RPMI7951 (cell line): ENCODE results near the gene MCMBP. TPM values are rescaled to one million over a fixed set of nuclear protein-coding genes. Genes with fewer than 3 reads are reported as not detected.
A peak's percentile ranks its signal among the peaks of the same experiment; 100 is the strongest.
"Not testable (repeated sequence)": the region's sequence is repeated elsewhere in the genome, so short reads cannot be mapped to it uniquely, and the experiment has no call there.

Source experiments
- DNase-seq: peaks from one replicate; pipeline ENCODE4 v3.0.0-alpha.2; 2012; ENCODE audit warnings: low read depth
- total RNA-seq: library from RNA; depleted of rRNA; stranded (reverse); fragments of >200 nt; shearing (Covaris generic); gene quantifications from 2 replicates; pipeline ENCODE4 v1.2.3, GENCODE V29; 2014; rRNA removed

MCMBP gene, protein sequence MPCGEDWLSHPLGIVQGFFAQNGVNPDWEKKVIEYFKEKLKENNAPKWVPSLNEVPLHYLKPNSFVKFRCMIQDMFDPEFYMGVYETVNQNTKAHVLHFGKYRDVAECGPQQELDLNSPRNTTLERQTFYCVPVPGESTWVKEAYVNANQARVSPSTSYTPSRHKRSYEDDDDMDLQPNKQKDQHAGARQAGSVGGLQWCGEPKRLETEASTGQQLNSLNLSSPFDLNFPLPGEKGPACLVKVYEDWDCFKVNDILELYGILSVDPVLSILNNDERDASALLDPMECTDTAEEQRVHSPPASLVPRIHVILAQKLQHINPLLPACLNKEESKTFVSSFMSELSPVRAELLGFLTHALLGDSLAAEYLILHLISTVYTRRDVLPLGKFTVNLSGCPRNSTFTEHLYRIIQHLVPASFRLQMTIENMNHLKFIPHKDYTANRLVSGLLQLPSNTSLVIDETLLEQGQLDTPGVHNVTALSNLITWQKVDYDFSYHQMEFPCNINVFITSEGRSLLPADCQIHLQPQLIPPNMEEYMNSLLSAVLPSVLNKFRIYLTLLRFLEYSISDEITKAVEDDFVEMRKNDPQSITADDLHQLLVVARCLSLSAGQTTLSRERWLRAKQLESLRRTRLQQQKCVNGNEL
- 60.6 and 62.8 TPM in 2 replicates for total RNA-seq

DNA sequence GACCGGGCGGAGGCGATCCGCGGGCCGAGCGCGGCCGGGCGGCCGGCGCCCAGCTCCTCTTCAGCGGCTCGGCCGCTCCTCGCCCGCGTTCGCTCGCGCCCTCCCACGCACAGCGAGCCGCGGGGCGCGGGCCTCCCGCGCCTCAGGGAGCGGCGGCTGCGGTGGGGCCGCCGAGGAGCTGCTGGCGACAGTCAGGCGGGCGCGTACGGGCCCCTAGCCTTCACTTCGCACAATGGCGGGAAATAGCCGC, at the start of gene MCMBP:
Gene MCMBP (minus strand): TSS at position 234 of the 250 bp plus-strand sequence. CDS start 259 bp downstream, outside the sequence.
- no peak for DNase-seq

DNA sequence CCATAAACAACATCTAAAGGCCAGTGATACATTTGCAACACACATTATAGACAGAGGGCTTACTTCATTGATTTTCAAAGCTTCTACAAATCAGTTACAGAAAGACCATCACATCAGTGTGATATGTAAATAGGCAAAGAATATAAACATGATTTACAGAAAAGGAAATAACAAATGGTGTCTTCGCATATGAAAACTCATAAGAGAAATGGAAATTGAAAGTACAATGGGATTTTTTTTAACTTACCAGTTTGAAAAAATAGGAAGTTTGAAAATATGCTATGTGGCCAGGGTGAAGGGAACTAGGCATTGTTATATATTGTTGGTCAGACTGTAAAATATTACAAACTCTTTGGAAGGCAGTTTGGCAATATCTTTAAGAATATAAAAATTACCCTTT, 47.2 kb upstream of the MCMBP start:
- no peak for DNase-seq

DNA sequence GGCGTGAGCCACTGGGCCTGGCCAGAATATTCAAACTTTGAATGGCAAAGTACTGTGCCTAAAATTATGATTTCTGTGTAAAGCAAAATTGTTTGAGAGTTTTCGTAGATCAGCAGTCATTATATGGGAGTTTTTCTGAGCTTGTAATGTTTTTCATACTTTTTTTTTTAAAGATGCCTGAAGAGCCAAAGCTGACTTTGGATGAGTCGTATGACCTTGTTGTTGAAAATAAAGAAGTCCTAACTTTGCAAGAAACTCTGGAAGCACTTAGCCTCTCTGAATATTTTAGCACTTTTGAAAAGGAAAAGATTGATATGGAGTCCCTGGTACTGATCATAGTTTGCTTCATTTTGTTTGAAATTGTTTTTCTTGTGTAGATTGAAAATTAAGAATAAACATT, 46.6 kb upstream of the MCMBP start:
- no peak for DNase-seq

DNA sequence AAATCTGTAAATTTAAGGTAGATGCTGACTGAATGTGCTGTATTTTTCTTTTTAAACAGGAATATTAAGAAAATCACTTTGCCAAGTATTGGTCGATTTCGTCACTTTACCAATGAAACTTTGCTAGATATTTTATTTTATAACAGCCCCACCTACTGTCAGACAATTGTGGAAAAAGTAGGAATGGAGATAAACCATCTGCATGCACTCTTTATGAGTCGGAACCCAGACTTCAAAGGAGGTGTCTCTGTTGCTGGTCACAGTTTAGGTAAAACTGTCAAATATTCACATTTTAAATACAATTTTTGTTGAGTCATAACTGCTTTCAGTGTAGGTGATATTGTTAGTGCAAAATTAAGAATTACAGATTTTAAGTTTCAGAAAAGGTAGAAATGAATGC, 45.1 kb upstream of the MCMBP start:
- peak; percentile 1 for DNase-seq

DNA sequence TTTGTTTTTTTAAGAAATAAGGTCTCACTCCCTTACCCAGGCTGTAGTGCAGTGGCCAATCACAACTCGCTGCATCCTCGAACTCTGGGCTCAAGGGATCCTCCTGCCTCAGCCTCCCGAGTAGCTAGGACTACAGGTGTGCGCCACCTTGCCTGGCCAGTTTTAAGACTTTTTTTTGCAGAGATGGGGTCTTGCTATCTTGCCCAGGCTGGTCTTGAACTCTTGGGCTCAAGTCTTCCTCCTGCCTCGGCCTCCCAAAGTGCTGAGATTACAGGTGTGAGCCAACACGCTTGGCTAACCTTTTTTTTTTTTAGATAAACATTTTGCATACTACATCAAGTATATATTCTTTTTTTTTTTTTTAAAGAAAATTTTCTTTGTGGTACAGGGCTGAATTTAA, 38.0 kb upstream of the MCMBP start:
- DNase-seq = no peak

DNA sequence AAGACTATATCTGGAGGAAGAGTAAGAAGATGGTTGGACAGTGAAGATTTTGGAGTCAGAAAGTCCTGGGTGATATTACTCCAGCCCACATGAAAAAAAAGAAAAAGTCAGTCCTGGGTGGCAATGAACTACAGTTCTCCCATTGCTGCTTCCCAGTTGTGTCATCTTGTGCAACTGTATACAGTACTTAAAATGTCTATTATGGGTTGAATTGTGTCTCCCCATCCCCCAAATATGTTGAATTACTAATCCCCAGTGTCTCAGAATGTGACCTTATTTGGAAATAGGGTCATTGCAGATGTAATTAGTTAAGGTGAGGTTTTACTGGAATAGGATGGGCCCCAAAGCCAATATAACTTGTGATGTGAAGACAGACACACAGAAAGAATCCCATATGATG, 35.5 kb upstream of the MCMBP start:
- DNase-seq = no peak

DNA sequence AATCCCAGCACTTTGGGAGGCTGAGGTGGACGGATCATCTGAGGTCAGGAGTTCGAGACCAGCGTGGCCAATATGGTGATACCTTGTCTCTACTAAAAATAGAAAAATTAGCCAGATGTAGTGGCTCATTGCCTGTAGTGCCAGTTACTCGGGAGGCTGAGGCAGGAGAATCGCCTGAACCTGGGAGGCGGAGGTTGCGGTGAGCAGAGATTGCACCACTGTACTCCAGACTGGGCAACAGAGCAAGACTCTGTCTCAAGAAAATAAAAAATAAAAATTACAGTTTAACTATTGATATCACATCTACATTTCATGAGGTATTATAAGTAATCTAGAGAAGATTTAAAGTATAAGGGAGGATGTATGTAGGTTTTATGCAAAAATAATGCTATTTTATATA, 35.1 kb upstream of the MCMBP start:
- not testable (repeated sequence) for DNase-seq

DNA sequence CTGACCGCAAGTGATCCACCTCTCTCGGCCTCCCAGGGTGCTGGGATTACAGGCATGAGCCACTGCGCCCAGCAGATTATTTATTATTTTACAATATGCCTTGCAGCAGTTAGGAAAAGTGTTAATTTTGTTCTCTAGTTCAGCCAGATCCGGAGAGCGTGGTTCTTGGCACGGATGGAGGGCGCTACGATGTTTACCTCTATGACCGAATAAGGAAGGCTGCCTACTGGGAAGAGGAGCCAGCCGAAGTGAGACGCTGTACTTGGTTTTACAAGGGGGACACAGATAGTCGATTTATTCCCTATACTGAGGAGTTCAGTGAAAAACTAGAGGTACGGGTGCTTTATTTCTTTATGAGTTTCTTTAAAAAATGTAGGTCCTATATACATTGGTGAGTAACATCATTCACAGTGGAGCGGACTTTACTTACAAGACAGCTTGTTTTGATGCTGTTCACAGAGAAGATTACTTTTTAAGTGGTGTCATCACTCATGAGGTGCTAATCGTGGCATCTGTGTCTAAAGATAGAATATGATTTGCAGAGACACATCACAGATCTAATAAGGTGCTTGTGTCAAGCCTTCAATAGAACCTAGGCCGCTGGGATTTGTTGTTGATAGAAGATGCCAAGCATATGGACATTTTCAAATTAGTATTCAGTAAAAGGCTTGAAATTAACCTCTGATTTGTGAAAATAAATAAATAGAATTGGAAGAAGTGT, 31.5 kb upstream of the MCMBP start:
- DNase-seq = no peak

DNA sequence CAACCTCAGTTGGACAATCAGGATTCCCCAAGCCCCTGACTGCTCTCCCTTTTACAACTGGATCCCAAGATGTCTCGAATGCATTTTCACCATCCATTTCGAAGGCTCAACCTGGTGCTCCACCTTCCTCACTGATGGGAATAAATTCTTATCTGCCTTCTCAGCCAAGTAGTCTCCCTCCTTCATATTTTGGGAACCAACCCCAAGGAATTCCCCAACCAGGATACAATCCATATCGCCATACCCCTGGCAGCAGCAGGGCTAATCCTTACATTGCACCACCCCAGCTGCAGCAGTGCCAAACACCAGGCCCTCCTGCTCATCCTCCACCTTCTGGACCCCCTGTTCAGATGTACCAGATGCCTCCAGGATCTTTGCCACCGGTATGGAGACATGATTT, 25.9 kb upstream of the MCMBP start:
- DNase-seq = no peak

DNA sequence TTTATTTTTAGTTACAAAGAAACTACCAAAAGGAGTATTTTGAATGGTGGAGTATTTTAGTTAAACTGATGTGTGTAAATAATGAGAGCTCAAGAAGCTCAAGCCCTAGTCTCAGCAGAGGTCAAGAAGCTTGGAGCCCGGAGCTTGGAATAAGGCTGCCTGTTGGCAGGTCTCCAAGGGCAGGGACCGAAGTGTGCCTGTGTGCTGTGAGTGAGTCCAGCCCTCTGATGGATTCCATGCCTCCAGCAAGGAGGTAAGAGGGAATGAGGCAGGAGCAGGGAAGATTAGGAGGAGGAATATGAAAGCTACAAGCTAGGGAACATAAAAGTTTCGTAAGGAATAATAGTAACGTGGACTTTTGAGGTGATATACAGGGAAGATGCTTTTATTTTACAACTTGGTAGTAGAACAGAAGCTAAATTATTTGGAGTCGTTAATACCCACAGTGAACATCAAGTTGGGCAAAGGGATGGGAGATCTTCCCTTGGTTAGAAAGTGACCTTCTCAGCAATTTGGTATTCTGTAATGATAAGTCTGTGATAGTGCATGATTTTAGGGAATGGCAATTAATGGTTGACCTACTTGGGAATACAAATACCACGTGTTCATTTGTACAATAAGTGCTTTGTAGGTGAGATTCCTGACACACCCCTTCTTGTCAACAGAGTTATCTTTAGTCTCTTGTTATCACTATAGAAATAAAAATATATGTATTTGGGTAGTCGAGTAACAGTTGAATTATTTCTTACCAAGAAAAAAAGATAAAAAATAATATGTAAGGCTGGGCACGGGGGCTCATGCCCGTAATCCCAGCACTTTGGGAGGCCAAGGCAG, 24.5 kb upstream of the MCMBP start:
- peak; percentile 36 for DNase-seq

DNA sequence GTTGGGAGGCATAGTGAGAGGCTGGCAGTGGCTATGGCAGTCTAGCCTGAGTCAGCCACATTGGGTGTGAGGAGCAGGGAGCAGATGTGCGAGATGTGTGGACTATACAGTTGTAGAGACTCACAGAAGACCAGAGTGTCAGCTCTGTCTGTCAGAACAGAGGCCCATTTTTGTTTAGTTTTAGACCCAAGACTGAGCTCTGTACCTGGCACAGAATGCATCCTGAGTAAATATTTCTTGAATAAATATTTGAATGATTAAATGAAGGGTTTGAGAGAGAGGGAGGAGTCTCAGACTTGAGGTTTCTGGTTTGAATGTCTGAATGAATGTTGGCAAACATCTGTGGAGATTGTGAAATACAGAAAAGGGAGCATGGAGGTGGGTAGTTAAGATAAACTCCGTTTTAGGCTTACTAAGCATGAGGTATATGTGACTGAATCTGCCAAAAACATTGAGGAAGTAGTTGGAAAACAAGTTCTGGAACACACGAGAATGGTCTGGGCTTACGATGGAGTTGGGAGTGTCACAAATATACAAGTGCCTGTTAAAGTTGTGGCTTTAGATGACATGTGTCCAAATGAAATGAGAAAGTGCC, 23.5 kb upstream of the MCMBP start:
- DNase-seq = peak; percentile 53

DNA sequence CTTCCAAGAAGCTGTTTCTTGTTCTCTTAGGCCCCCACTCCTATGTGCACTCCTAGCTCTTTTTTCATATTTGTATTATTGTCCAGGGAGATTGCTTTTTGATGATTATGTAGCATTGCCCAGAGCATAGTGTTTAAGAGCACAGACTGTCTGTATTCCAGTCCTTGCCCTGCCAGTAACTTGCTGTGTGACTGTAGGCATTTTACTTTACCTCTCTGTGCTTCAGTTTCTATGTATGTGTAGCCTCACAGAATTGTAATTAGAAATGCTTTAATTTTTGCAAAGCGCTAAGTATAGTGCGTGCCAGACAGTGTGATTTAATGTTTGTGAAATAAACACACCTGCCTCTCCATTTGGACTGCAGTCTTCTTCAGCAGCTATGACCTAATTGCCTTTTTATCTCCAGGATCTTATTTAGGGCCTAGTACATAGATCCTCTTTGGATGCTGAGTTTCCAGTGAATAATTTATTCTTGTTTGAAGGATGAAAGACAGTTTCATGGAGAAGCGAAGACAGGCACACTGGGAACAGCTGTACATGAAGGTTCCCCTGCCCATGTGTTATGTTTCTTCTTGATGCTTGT, 21.3 kb upstream of the MCMBP start:
- no peak for DNase-seq

DNA sequence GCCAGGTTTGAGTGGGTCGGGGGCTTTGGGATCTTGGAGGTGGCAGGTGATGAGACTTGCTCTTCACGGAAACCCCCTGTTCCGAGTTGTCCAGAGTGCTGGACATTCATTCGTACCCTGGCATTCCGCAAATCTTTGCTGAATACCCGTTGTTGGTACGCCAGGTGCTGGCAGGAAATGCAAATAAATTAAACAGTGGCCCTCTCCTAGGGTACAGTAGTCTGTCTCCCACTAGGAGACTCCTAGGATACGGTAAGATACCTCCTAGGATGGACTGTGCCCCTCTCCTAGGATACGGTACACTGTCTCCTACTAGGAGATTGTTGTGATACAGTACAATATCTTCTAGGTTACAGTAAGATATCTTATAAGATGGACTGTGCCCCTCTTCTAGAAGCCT, 20.4 kb upstream of the MCMBP start:
- DNase-seq = peak; percentile 1

DNA sequence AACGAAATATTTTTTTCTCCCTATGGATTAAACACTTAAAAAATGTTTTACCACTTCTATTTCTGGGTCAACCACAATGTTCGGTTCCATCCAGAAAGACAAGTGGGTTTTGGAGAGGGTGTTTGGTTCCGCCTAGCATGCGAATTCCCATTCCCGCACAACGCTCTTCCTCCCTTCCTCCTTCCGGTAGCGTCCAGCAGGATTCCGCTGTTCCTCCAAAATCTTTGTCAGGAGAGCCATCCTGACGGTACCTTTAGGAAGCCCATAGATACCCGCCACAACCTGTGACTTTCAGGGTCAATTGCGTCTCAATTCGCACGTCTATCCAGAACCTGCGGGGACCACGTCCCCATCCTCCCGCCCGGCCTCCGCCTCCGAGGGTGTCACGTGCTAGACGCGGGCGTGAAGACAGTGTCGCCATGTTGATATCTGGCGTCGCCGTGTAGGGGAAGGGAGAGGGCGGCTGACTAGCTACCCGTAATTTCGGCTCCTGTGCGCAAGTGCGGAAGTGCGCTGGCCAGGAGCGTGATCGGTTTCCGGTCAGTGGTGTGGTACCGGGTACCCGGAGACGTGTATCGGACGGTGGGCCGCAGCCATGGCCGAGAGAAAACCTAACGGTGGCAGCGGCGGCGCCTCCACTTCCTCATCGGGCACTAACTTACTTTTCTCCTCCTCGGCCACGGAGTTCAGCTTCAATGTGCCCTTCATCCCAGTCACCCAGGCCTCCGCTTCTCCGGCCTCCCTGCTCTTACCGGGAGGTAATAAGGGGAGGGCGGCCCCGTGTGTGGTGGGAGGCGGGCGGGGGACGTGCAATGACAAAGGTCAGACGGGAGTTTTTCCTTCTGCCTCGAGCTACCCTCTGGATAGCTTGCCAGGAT, 19.8 kb upstream of the MCMBP start, which contains the start of gene SEC23IP:
Gene SEC23IP (plus strand): TSS at position 543 of the 878 bp plus-strand sequence. CDS start 53 bp downstream, at position 596.
- peak; percentile 93 for DNase-seq

DNA sequence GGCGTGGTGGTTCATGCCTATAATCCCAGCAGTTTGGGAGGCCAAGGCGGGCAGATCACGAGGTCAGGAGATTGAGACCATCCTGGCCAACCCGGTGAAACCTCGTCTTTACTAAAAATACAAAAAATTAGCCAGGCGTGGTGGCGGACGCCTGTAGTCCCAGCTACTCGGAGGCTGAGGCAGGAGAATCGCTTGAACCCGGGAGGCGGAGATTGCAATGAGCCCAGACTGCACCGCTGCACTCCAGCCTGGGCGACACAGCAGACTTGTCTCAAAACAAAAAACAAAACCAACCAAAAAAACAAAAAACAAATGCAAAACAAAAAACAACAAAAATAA, 19.2 kb upstream of the MCMBP start:
- not testable (repeated sequence) for DNase-seq

DNA sequence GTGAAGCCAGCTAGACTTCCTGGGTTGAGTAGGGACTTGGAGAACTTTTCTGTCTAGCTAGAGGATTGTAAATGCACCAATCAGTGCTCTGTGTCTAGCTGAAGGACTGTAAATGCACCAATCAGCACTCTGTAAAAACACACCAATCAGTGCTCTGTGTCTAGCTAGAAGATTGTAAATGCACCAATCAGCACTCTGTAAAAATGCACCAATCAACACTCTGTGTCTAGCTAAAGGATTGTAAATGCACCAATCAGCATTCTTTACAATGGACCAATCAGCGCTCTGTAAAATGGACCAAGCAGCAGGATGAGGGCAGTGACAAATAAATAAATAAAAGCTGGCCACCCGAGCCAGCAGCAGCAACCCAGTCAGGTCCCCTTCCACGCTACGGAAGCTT, 17.7 kb upstream of the MCMBP start:
- DNase-seq = not testable (repeated sequence)

DNA sequence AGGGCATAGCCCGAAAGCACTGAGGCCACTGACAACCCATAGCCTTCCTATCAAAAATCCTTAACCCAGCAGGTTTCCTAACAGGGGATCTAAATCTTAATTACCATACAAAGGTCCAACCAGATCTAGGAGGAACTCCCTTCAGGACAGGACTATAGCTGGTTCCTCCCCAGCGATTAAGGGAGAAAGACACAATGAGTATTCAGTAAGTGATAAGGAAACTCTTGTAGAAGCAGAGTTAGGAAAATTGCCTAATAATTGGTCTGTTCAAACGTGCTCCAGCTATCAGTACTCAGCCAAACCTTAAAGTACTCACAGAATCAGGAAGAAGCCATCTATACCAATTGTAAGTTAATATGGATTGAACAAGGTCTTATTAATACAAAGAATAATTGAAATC, 16.6 kb upstream of the MCMBP start:
- not testable (repeated sequence) for DNase-seq

DNA sequence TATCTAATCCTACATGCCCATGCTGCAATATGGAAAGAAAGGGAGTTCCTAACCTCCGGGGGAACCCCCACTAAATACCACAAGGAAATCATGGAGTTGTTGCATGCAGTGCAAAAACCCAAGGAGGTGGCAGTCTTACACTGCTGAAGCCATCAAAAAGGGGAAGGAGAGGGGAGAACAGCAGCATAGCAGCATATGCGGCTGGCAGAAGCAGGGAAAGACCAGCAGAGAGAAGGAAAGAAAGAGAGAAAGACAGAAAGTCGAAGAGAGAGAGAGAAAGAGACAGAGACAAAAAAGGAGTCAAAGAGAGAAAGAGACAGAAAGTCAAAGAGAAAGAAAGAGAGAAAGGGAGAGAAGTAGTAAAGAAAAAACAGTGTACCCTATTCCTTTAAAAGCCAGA, 16.1 kb upstream of the MCMBP start:
- not testable (repeated sequence) for DNase-seq

DNA sequence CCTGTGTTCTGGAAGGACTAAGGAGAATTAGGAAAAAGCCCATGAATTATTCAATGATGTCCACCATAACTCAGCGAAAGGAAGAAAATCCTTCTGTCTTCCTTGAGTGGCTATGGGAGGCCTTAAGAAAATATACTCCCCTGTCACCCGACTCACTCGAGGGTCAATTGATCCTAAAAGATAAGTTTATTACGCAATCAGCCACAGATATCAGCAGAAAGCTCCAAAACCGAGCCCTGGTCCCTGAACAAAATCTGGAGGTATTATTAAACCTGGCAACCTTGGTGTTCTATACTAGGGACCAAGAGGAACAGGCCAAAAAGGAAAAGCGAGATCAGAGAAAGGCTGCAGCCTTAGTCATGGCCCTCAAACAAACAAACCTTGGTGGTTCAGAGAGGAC, 13.4 kb upstream of the MCMBP start:
- DNase-seq = not testable (repeated sequence)
